GM23248 (cell line): ENCODE data around the gene CEP152. TPM values are rescaled to one million over a fixed set of nuclear protein-coding genes. Genes with fewer than 3 reads are reported as not detected.

Experiments used
- DNase-seq: peaks from one replicate; pipeline ENCODE4 v3.0.0-alpha.2; 2015
- H2AFZ ChIP-seq: fragments of 200-600 bp; sonication (generic); 2 replicates; pipeline ENCODE4 v1.6.1; 2016; ENCODE audit warnings: antibody characterized with exemption
- H3F3A ChIP-seq: fragments of 200-600 bp; sonication (generic); 2 replicates; pipeline ENCODE4 v1.6.1; 2016; ENCODE audit warnings: mild to moderate bottlenecking, antibody characterized with exemption, mixed run types; ENCODE audit not compliant: insufficient read depth
- H3K27ac ChIP-seq: fragments of 200-600 bp; sonication (generic); 2 replicates; pipeline ENCODE4 v1.5.1; 2016; ENCODE audit warnings: mild to moderate bottlenecking
- H3K27me3 ChIP-seq: fragments of 200-600 bp; sonication (generic); replicated peaks from 2 replicates; pipeline ENCODE4 v1.6.1; 2016; ENCODE audit warnings: mild to moderate bottlenecking; ENCODE audit not compliant: insufficient read depth
- H3K36me3 ChIP-seq: fragments of 200-600 bp; sonication (generic); 2 replicates; pipeline ENCODE4 v1.6.1; 2016; ENCODE audit warnings: low read depth, mild to moderate bottlenecking
- H3K4me1 ChIP-seq: fragments of 200-600 bp; sonication (generic); 2 replicates; pipeline ENCODE4 v1.6.1; 2016; ENCODE audit warnings: mild to moderate bottlenecking; ENCODE audit not compliant: insufficient read depth
- H3K4me2 ChIP-seq: fragments of 200-600 bp; sonication (generic); one replicate; pipeline ENCODE4 v1.6.1; 2016; ENCODE audit warnings: mild to moderate bottlenecking; ENCODE audit not compliant: unreplicated experiment
- H3K4me3 ChIP-seq: fragments of 200-600 bp; sonication (generic); 2 replicates; pipeline ENCODE4 v1.5.1; 2016; ENCODE audit warnings: mild to moderate bottlenecking
- H3K79me2 ChIP-seq: fragments of 200-600 bp; sonication (generic); 2 replicates; pipeline ENCODE4 v1.6.1; 2016; ENCODE audit warnings: mild to moderate bottlenecking; ENCODE audit not compliant: insufficient read depth
- H3K9ac ChIP-seq: fragments of 200-600 bp; sonication (generic); 2 replicates; pipeline ENCODE4 v1.6.1; 2016; ENCODE audit warnings: mild to moderate bottlenecking
- H3K9me2 ChIP-seq: fragments of 200-600 bp; sonication (generic); 2 replicates; pipeline ENCODE4 v1.6.1; 2016; ENCODE audit warnings: mixed run types, mild to moderate bottlenecking, moderate library complexity; ENCODE audit not compliant: insufficient read depth
- H3K9me3 ChIP-seq: fragments of 200-600 bp; sonication (generic); one replicate; pipeline ENCODE4 v1.6.1; 2017; ENCODE audit warnings: low read depth
- H4K20me1 ChIP-seq: fragments of 200-600 bp; sonication (generic); 2 replicates; pipeline ENCODE4 v1.6.0; 2016; ENCODE audit not compliant: insufficient read depth
- EZH2 ChIP-seq: fragments of 200-600 bp; sonication (generic); IDR thresholded peaks from 2 replicates; pipeline ENCODE4 v1.6.1; 2018; ENCODE audit warnings: antibody characterized with exemption, mild to moderate bottlenecking; ENCODE audit not compliant: insufficient read depth, poor library complexity, severe bottlenecking
- EZH2phosphoT487 ChIP-seq: fragments of 200-600 bp; sonication (generic); IDR thresholded peaks from 2 replicates; pipeline ENCODE4 v1.6.1; 2018; ENCODE audit warnings: antibody characterized with exemption, moderate library complexity, mild to moderate bottlenecking, low read depth; ENCODE audit not compliant: insufficient read depth
- WGBS, 2 experiments: methylation state at CpG; one replicate each; pipeline ENCODE4 v1.1.6; 2015 to 2017; ENCODE audit warnings: low lambda C conversion rate in 2 of 2, low coverage in 1 of 2; ENCODE audit errors: missing lambda C conversion rate in 2 of 2; 5-methylcytosine and 5-hydroxymethylcytosine counted together
- in situ Hi-C: fragments of 300-500 bp; cut with MboI; formaldehyde crosslinking; loops from 2 replicates; pipeline ENCODE4 v1.15.0; 2020
- polyA plus RNA-seq: library from polyadenylated mRNA; unstranded; fragments of >200 nt; fragmentation: Nextera tagmentation; extraction: Ambion mirVana; gene quantifications from 2 replicates; pipeline ENCODE4 v1.2.1, GENCODE V29; 2016
- total RNA-seq: library from RNA; depleted of rRNA; stranded (reverse); fragments of >200 nt; shearing (Covaris generic); gene quantifications from 2 replicates; pipeline ENCODE4 v1.2.3, GENCODE V29; 2014

Gene CEP152
- total and polyA plus RNA-seq, 2 experiments from 2014 or later = 1.8 to 3.6 TPM

- Histone ChIP-seq H3K9ac (no peak overlapping the region), H3K4me2 (no peak overlapping the region), H3K9me2 (no peaks in the 10 kb centered on the region), H3F3A (peaks cover 26% of the 10 kb centered on the region), H3K36me3 (no peaks in the 10 kb centered on the region), H3K27me3 (no peaks in the 10 kb centered on the region), H3K27ac (no peak overlapping the region), H3K4me3 (no peak overlapping the region), H2AFZ (peak overlapping the region; percentile 51; the same call in 1 of the 2 replicates), H3K79me2 (peaks cover 62% of the 10 kb centered on the region), H3K9me3 (no peaks in the 10 kb centered on the region), H3K4me1 (peaks cover 25% of the 10 kb centered on the region), H4K20me1 (no peaks in the 10 kb centered on the region)
- TF ChIP-seq EZH2 (no peak), EZH2phosphoT487 (no peak)
- WGBS, 2 experiments = 98 to 100% methylated on average over 1 of the region's 1 CpG
- no peak for DNase-seq
- in situ Hi-C loops = no loop called here
Observed at GRCh38 chr15:48800245-48800644, 10.6 kb downstream of the CEP152 start.

GRCh38 chr15:48798319-48798718 is 12.6 kb downstream of the CEP152 start:
- H3K4me2 ChIP-seq = no peak overlapping the region
- no peak overlapping the region for H3K4me3 ChIP-seq
- H3K36me3 ChIP-seq = no peaks in the 10 kb centered on the region
- H2AFZ ChIP-seq = no peak overlapping the region
- peaks cover 47% of the 10 kb centered on the region for H3K79me2 ChIP-seq
- 28 to 52% methylated on average over 1 of the region's 1 CpG for WGBS, 2 experiments
- no peaks in the 10 kb centered on the region for H3K27me3 ChIP-seq
- H3K9me3 ChIP-seq = no peaks in the 10 kb centered on the region
- H3K27ac ChIP-seq = no peak overlapping the region
- peaks cover 21% of the 10 kb centered on the region for H3F3A ChIP-seq
- TF ChIP-seq EZH2phosphoT487 (no peak), EZH2 (no peak)
- DNase-seq = no peak
- H4K20me1 ChIP-seq = no peaks in the 10 kb centered on the region
- no peak overlapping the region for H3K9ac ChIP-seq
- in situ Hi-C loops = no loop called here
- no peaks in the 10 kb centered on the region for H3K9me2 ChIP-seq
- H3K4me1 ChIP-seq = peaks cover 36% of the 10 kb centered on the region

GRCh38 chr15:48796930-48797329 is 13.9 kb downstream of the CEP152 start:
- H3K79me2 ChIP-seq = peaks cover 43% of the 10 kb centered on the region
- no peaks in the 10 kb centered on the region for H3K36me3 ChIP-seq
- no peak overlapping the region for H3K9ac ChIP-seq
- DNase-seq = peak; percentile 60
- H3K27ac ChIP-seq = peak overlapping the region; percentile 38
- H3K4me3 ChIP-seq = no peak overlapping the region
- H2AFZ ChIP-seq = 0 out of 2 replicates have a peak overlapping the region, but pooled peaks have one; percentile 2
- peaks cover 29% of the 10 kb centered on the region for H3K4me1 ChIP-seq
- peak overlapping the region; percentile 48 for H3K4me2 ChIP-seq
- WGBS, 2 experiments = 68 to 75% methylated on average over 3 of the region's 3 CpGs
- no peaks in the 10 kb centered on the region for H3K27me3 ChIP-seq
- TF ChIP-seq EZH2 = no peak
- TF ChIP-seq EZH2phosphoT487 = no peak
- H3K9me2 ChIP-seq = no peaks in the 10 kb centered on the region
- no peaks in the 10 kb centered on the region for H3K9me3 ChIP-seq
- in situ Hi-C loops = no loop called here
- no peaks in the 10 kb centered on the region for H4K20me1 ChIP-seq
- H3F3A ChIP-seq = peaks cover 8% of the 10 kb centered on the region; the same call in 1 of the 2 replicates

DNA sequence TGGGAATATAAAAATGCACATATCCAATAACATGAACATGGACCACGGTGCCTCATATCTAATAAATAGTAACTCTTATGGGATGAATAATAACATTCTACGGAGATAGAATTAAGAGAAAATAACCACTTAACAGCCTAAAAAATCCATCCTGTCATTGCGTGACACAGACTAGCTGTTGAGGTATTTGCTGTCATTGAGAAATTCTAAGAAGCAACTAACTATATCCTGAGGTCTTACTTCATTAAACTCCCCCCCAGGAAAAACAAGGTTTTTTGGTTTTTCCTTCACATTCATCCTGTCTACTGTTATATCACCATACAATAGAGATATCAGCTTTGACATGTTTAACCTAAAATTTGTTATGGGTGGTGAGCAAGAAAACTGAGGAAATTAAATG is 14.3 kb downstream of the CEP152 start:
- Histone ChIP-seq H3K36me3 (no peaks in the 10 kb centered on the region), H2AFZ (0 out of 2 replicates have a peak overlapping the region, but pooled peaks have one; percentile 2), H3F3A (peaks cover 8% of the 10 kb centered on the region; the same call in 1 of the 2 replicates), H3K4me2 (peak overlapping the region; percentile 48), H3K4me1 (peaks cover 29% of the 10 kb centered on the region), H3K27me3 (no peaks in the 10 kb centered on the region), H3K9ac (no peak overlapping the region), H4K20me1 (no peaks in the 10 kb centered on the region), H3K4me3 (no peak overlapping the region), H3K79me2 (peaks cover 39% of the 10 kb centered on the region), H3K9me3 (no peaks in the 10 kb centered on the region), H3K9me2 (no peaks in the 10 kb centered on the region), H3K27ac (peak overlapping the region; percentile 38)
- 95 to 98% methylated on average over 3 of the region's 3 CpGs for WGBS, 2 experiments
- in situ Hi-C loops = no loop called here
- DNase-seq = no peak
- TF ChIP-seq EZH2phosphoT487 (no peak), EZH2 (no peak)

GRCh38 chr15:48795901-48796300 is 15.0 kb downstream of the CEP152 start:
- in situ Hi-C loops = no loop called here
- Histone ChIP-seq H3F3A (peaks cover 12% of the 10 kb centered on the region), H3K9me3 (no peaks in the 10 kb centered on the region), H3K4me3 (no peak overlapping the region), H3K9ac (no peak overlapping the region), H3K4me2 (no peak overlapping the region), H2AFZ (no peak overlapping the region), H3K27me3 (no peaks in the 10 kb centered on the region), H3K27ac (no peak overlapping the region), H4K20me1 (no peaks in the 10 kb centered on the region), H3K4me1 (peaks cover 31% of the 10 kb centered on the region), H3K9me2 (no peaks in the 10 kb centered on the region), H3K79me2 (peaks cover 33% of the 10 kb centered on the region), H3K36me3 (no peaks in the 10 kb centered on the region)
- TF ChIP-seq EZH2 (no peak), EZH2phosphoT487 (no peak)
- DNase-seq = no peak
- 90 to 93% methylated on average over 3 of the region's 3 CpGs for WGBS, 2 experiments
